Right lung (tissue), 10 donors: ENCODE data around the gene LINGO4. TPM values are rescaled to one million over a fixed set of nuclear protein-coding genes. Genes with fewer than 3 reads are reported as not detected.

Experiments
- DNase-seq, 2 donors: peaks; one replicate each; pipeline ENCODE4 v3.0.0-alpha.2; 2013
- long read RNA-seq, 8 donors: transcript quantifications; one replicate each; lab custom pipeline, GENCODE V29; 2026
- polyA plus RNA-seq, 5 donors: library from polyadenylated mRNA; unstranded; fragments of 120-200 nt; gene quantifications; one replicate each; pipeline versions ENCODE4 v1.2.1 to v1.2.3, GENCODE V29; 2013; ENCODE audit warnings: inconsistent platforms in 1 of 5, low replicate concordance in 1 of 5; ENCODE audit not compliant: insufficient read length in 5 of 5, insufficient read depth in 1 of 5

Gene LINGO4, protein sequence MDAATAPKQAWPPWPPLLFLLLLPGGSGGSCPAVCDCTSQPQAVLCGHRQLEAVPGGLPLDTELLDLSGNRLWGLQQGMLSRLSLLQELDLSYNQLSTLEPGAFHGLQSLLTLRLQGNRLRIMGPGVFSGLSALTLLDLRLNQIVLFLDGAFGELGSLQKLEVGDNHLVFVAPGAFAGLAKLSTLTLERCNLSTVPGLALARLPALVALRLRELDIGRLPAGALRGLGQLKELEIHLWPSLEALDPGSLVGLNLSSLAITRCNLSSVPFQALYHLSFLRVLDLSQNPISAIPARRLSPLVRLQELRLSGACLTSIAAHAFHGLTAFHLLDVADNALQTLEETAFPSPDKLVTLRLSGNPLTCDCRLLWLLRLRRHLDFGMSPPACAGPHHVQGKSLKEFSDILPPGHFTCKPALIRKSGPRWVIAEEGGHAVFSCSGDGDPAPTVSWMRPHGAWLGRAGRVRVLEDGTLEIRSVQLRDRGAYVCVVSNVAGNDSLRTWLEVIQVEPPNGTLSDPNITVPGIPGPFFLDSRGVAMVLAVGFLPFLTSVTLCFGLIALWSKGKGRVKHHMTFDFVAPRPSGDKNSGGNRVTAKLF
- polyA plus RNA-seq = under 1 TPM in 4 of 5 donors, not detected in 1; 0.05 to 0.19 (median 0.11) TPM
- long read RNA-seq, donor 1 = 0 reads
- long read RNA-seq, donor 2 = 0 reads
- long read RNA-seq, donor 3 = 0 reads
- long read RNA-seq, donor 4 = 0 reads
- long read RNA-seq, donor 5 = 0 reads
- long read RNA-seq, donor 6 = 0 reads
- long read RNA-seq, donor 7 = 0 reads
- long read RNA-seq, donor 8 = 0 reads

DNA sequence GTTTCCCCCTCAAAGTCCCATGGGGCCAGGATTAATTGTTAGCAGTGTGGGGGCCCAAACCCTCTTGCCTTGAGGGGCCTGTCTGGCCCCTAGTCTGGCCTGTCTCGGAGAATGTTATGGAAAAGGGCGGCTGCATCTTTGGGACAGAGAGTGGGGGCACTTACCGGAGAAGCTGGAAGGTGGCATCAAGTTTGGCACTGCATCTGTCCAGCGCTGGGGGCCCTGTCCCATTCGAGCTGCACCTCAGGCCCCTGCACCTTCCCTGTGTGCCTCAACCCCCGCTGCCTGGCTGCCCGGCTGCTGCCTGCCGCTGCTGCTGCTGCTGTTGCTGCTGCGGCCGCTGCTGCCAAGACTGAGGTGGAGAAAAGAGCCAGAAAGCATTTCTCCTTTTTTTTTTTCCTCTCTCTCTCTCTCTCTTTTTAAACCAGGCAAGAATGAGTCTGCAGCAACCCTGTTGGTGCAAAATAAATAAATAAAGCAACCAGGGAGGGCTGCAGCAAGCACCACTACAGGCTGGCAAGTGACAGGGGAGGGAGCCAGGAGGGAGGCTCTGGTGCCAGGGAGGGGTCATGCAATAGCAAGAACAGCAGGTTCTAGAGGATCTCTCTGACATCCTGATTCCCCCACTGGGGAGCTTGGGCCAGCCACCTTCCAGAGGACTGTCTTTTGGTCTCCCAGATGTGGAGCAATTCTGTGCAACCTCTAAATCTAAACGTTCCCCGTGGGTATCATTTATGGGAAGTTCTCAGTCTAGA lies at the start of gene LINGO4:
TSS of gene LINGO4 (minus strand) at position 354 of the 755 bp plus-strand sequence. CDS start 2,715 bp downstream, outside the sequence.
- no peak for DNase-seq

DNA sequence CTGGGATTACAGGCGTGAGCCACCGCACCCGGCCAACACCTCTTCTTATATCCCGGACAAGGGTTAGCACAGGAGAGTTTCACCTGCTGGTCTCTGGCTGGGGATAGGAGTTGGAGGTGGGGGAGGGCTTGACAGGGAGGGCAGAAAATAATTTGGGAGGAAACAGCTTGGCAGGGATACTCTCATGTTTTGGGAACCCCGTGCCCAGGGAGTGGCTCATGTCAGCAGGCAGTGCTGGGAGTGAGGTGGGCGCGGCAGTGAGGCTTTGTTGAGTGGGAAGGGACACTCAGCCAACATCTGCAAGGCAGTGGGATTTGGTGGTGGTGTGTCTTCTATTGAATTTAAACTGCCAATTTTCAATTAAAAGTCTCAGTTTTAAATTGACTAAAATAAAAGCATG lies 49.4 kb upstream of the LINGO4 start:
- DNase-seq = no peak

DNA sequence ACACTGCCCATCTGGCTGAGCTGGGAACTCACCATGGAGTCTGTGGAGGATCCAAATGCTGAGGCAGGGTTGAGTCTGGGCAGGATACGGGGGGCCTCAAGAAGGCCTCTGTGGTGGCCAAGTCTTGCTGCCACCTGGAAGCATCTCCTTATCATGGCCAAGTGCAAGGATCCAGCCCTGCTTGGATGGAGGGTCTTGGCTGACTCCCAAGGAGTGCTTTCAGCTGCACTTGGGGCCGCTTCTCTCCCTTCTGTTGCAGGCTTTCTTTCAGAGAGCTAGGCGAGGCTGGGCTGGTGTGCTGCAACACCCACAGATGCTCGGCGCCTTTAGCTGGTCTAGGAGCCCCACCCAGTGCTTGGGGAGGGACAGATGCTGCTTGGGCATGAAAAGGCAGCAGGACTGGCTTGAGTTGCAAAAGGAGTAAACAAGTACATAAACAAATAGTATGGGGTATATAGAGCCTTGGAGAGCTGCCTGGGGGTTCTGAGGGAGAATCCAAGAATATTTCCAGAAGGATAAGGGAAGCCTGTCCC lies 48.3 kb upstream of the LINGO4 start, which contains the start of gene THEM5:
TSS of gene THEM5 (minus strand) at position 302 of the 533 bp plus-strand sequence. CDS start at position 155, 147 bp downstream.
- DNase-seq = no peak

DNA sequence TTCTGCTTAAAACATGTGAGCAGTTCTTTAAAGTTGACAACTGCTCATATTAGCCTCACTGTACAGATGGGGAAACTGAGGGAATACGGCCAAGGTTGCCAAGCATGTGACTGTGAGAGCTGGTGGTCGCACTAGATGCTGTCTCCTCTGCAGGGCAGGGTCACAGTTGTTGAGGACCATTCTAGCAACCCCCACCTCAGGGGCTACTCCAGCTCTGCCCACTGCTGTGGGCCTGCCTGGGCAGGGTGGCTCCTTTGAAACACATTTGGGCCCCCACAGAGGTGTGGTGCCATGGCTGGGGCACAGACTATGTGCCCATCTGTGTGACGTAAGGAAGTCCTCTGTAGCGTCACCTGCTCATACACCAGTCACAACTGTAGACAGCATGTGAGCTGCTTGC lies 47.5 kb upstream of the LINGO4 start:
- no peak for DNase-seq

DNA sequence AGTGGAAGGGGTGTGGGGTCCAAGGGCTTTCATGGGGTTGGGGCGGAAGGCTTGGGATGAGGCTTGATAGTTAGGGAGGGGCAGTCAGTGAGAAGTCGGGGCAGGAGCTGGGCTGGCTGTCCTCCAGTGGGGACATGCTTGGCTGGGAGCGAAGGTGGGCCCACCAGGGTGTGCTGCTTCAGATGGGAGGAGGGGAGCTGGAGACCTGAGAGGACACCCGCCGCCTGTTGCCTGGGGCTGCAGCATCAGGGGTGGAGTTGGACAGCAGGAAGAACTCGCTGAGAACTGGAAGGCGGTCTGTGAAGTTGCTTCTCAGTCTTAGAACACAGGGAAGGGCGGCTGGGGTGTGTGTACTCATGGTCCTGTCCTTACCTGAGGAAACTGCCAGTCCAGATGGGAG lies 46.7 kb upstream of the LINGO4 start:
- DNase-seq = no peak

DNA sequence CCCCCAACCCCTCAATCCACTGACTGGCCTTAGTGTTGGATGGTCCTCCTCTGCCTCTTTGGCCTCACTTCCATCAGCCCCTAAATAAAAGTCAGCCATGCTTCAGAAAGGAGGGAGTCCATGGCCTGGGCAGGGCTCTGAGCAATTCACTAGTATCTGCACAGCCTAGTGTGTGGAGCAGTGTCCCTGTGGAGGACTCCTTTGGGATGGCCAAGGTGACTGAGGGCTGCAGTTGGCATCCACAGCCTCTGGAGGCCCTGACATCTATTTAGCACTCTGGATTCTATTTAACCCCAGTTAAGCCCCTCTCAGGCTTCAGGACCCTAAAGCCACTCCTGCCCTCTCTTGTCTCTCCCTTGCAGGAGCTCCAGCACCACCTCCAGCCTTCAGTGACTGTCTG lies 44.7 kb upstream of the LINGO4 start:
- no peak for DNase-seq

DNA sequence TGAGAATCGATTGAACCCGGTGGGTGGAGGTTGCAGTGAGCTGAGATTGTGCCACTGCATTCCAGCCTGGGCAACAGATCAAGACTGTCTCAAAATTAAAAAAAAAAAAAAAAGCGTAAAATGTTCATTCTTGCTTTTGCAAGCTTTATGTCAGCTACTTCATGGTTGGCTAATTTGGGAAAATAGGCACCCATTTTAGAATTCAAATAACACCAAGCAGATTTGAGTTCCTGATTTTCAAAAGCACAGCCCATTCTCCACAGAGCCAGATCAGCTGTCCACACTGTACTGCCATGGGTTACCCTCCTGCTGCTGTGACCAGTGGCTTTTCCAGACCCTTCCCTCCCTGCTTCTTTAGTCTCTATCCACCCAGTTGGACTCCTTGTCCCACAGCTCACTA lies 43.9 kb upstream of the LINGO4 start:
- no peak for DNase-seq

DNA sequence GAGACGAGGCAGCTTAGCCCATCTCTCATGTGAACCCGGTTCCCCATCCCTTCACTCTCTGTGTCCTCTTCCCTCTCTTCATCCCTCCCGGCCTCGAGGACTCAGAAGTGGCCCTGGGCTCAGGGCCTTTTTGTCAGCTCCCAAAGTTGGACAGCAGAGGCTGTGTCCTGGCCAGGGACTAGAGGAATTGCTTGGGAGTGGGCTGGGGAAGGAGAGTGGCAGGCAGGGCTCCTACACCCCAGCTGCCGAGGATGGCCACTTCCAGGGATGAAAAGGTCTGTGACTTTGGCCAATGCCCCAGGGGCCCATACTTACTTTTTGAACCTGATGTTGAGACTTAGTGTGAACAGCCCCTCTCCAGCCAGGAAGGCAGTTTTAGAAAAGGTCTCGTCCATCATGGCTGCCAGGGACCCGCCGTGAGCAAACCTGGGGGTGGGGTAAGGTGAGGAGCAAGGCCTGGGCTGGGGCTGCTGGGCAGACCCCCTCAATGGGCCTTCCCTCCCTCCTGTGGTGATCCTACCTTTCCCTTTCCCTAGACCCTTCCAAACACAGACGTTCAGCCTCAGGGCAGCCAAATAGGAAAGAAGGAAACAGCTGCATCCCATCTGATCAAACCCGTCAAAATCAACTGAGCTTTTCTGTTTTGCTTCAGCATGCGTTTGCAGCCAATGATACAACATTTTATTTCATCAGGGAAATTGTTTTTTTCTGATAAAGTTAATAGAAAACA lies 42.8 kb upstream of the LINGO4 start:
- DNase-seq = peak; percentile 73 to 81

DNA sequence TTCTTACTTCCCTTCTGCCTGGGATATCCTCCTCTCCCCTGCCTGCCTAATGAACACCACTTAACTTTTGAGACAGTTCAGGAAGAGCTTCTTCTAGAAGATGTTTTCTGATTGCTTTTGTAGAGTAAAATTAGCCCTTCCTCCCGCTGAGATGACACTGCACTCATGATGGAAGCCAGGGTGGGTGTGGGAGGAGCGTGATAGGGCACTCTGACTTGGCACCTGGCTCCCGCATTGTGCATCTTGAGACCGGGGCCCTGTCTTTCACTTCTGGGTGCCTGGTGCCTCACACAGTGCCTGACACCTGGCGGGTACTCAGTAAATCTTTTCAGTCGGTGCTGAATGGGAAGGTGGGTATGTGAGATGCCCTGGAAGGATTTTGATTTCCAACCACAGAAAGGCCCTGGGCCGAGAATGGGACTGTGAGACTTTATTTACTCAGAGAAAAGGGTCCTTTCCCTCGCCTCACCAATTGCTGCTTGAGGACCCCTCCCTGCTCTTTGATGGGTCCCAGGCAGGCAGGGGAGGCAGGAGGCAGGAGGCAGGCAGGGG lies 41.5 kb upstream of the LINGO4 start:
- no peak for DNase-seq

DNA sequence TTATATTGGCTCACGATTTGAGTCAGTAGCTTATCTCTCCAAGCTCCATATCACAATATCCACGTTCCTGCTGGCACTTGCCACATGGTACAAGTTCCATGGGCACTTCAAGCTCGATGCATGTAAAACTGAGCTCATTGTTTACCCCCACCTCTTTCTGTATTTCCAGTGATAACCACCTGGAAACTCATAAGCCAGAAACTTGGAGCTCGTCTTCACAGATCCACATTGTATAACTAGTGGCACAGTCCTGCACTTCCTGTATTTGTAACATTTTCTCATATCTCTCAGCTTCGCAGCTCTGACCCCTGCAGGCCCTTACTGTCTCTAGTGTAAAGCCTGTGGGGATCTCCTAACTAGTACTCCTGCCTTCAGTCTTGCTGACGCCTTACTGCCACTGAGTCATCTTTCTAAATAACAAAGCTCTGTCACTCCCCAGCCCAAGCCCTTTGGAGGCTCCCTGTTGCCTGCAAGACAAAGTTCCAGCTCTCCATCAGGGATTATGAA lies 40.9 kb upstream of the LINGO4 start:
- DNase-seq = no peak

DNA sequence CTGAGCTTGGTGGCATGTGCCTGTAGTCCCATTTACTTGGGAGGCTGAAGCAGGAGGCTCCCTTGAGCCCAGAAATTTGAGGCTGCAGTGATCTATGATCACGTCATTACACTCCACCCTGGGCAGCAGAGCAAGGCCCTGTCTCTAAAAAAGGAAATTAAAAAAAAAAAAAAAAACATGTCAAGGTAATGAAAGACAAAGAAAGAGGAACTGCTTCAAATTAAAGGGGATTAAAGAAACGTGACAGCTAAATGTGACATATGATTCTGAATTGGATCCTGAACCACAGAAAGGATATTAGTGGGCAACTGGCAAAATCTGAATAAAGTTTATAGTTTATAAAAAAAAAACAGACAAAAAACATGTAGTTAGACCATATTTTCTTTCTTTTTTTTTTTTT lies 38.2 kb upstream of the LINGO4 start:
- no peak for DNase-seq

DNA sequence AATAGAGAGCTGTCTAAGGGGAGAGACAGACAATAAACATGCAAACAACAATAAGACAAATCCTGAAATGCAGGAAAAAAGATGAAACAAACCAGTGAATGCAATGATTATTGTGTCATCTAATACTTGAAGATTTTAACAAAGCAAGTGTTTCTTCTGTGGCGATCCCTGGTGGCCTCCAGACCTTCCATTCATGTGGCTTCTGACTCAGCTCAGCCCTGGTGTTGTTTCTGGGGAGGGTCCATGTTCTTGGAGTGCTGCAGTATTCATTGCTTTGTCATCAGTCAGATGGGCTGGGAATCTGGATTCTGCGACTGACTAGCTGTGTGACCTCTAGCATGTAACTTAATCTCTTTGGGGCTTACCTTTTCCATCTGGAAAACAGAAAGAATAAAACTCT lies 35.9 kb upstream of the LINGO4 start:
- DNase-seq = no peak

DNA sequence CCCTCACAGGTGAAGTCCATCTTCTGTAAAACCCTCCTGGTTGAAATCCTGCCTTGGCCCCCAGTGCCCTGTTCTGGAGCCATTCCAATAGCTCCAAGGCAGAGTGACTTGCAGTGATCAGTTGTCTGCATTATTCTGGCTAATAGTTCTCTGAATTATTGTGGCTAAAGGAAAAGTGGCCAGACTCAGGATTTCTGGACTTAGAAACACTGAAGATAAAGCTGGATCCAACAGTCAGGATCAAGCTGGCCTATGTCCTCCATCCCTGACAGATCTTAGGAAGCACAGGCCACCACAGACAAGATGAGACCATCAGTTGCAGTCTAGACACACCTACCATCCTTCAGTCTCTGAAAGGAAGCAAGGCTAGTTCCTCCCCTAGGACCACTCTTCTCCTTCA lies 35.2 kb upstream of the LINGO4 start:
- no peak for DNase-seq

DNA sequence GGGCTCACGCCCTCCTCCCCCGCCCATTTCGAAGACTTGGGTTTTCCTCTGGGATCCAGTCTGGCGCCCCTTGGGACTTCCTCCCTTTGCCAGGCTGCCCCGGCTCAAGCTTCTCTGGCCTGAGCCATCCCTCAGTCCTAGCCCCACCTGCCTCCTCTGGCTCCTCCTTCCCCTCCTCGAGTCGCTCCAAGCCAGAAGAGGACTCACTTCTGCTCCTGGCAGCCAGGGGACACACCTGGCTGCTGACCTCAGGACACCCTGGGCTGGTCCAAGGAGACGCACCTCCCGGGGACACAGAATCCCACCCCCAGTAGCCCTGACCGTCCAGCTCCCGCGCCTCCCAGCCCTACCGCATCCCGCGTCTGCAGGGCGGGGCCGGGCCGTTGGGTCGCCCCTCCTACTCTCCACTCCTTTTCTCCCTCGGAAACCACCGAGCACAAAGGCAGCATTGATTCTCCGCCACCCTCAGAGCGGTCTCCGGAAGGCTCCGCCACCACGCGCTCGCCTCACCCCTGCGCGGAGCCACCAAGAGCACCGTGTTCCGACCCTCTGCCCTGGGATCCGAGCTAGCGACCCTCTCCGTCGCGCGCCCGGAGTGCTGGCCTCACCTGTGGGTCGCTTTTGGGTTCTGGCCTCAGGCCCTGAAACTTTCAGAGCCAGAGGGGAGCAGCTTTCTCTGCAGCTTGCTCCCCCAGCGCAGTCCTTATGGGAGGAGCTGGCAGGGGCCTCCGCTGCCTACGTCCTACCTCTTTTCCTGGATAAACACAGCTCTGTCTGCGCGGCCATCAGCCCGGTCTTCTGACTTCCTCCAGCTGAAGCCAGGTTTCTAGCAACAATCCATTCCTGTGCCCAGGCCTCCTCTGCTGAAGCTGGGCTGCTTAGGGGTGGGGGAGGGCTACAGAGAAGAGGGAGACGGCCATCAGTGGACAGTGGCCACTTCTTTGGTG lies 34.5 kb upstream of the LINGO4 start, which contains the start of gene C2CD4D:
TSS of gene C2CD4D (minus strand) at position 364 of the 947 bp plus-strand sequence. CDS start 831 bp downstream, outside the sequence.
- DNase-seq = peak; percentile 58 to 62

DNA sequence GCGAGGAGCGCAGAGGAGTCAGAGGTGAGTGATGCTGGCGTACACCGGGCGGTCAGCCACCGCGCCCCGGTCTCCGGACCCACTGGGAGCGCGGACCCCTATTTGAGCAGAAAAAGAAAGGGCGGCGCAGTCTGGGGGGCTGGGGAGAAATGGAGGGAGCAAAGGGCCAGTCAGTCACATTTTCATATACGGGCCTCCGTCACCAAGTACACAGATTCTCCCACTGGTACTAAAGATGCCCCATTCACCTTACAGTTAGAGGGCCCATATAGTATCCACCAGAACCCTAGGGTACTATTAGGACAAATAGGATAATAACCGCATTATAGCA lies 33.8 kb upstream of the LINGO4 start:
- no peak for DNase-seq

DNA sequence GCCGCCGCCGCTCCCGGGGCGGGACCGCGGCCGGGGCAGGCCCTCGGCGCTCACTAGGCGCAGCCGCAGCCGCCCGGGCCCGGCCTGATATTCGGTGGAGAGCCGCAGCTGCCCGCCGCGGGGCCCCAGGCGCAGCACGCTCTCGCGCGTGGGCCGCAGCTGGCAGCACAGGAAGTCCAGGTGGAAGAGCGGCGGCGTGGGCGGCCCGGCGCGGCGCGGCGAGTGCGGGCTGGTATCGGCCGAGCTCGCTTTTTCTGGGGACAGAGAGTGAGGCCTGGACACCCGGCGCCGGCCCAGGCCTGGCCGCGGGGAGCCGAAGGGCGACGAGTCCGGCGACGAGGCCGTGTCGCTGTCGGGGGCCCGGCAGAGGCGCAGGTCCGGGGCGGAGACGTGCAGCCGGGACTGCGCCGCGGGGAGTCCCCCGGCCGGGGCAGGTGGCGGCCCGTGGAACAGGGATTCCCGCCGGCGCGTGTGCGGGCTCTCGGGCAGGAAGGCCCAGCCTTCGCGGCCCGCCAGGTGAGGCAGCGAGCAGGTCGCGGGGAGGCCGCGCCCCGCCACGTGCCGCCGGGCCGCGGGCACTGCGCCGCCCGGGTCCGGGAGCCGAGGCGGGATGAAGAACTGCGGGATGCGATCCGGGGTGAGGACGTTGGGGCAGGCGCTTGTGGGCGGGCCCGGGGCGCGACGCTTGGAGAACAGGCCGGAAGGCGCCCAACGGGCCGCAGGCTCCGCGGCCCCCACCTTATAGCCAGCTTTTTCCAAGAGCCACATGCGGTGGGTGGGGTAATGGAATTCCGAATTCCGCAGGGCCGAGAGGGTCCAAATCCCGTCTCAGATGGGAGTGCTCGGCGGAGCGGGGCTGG lies 33.2 kb upstream of the LINGO4 start:
- DNase-seq = no peak

DNA sequence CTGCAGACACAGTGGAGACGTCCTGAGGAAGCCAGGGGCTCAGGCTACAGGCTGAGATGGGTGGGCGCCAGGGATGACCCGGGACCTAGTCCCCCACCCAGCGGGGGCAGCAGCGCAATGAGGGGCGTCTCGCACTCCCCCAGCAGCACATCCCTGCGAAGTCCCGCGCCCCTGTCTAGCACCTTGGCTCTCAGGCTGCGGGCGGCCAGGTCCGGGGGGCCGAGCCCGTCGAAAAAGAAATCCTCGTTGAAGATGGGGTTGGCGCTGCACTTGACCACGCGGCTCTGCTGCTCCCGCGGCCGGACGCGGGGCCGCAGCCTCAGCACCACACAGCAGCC lies 32.6 kb upstream of the LINGO4 start:
- no peak for DNase-seq

DNA sequence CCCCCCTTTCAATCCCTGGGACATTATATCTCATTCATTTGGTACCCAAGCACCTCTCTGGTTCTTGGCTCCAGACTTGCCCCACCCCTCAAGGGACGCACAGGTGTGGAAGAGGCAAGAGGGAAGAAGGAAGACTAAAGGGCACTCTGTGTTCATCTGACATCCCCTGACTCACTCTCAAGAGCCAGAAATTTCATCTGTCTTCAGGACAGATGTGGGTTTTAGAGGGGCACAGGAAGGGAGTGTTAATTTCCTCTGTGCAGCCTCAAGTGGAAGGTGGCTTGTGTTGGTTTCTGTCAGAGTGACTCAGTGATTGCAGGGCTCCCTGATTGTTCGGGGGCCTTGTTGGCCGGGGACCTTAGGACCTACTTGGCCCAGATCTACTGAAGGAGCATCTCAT lies 32.0 kb upstream of the LINGO4 start:
- no peak for DNase-seq

DNA sequence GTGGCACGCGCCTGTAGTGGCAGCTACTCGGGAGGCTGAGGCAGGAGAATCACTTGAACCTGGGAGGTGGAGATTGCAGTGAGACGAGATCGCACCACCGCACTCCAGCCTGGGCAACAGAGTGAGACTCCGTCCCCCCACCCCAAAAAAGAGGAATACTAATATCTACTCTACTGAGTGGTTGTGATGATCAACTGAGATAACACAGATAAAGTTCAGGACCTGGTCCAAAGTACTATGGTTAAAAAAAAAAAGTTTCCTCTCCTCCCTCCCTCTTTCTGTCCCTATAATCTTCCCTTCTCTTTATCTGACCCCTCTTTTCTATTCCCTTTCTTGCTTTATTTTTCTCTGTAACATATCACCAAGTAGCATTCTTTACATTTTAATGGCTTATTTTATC lies 30.4 kb upstream of the LINGO4 start:
- no peak for DNase-seq
